Measurements from ENCODE around the gene MYCN.

GRCh38 chr2:15893085-15893484, 47.3 kb upstream of the MYCN start:
- no peak for TF ChIP-seq EZH2 (optimal IDR thresholded peaks at IDR 0.05; ENCODE audit: low read depth, low read length)
- TF ChIP-seq CTCF (IDR thresholded peaks at IDR 0.05; ENCODE audit: low read length): no peak
